Smooth muscle cell of bladder (primary cell): ENCODE data around the gene WRNIP1. TPM values are rescaled to one million over a fixed set of nuclear protein-coding genes. Genes with fewer than 3 reads are reported as not detected.

ENCODE experiments used
- total RNA-seq: library from RNA; depleted of rRNA; stranded (reverse); fragments of >200 nt; gene quantifications from 2 replicates; pipeline ENCODE4 v1.2.3, GENCODE V29; 2014

The WRNIP1 gene
- 36.1 and 43.2 TPM in 2 replicates for total RNA-seq

GRCh38 chr6:2765166-2765895 is at the start of gene WRNIP1:
Gene WRNIP1 (plus strand): TSS chr6:2765393. CDS start chr6:2765623, 230 bp downstream.

GRCh38 chr6:2750832-2751231 is 14.4 kb upstream of the WRNIP1 start, which contains the start of gene MYLK4:
Gene MYLK4 (minus strand): TSS chr6:2750922. CDS start chr6:2749294, 1,628 bp downstream.

Other genes with a start within 250 kb of the WRNIP1 start
- 0.46 and 0.57 TPM in 2 replicates for gene MYLK4, start 14.5 kb upstream of the WRNIP1 start, total RNA-seq
- 19.5 and 20.3 TPM in 2 replicates for gene SERPINB1, start 76.5 kb downstream of the WRNIP1 start, total RNA-seq
- 6.4 TPM in 2 replicates for gene SERPINB9, start 137.9 kb downstream of the WRNIP1 start, total RNA-seq
- 97.8 and 103 TPM in 2 replicates for gene SERPINB6, start 206.2 kb downstream of the WRNIP1 start, total RNA-seq
- gene NQO2, start 234.5 kb downstream of the WRNIP1 start, total RNA-seq = 34.1 and 38.5 TPM in 2 replicates